Superior temporal gyrus (tissue), 1 donor: Measurements from ENCODE around the gene SHFL.

ENCODE experiments used
- DNase-seq: peaks from one replicate; pipeline ENCODE4 v3.0.0-alpha.2; 2016; ENCODE audit errors: extremely low spot score

SHFL gene

DNA sequence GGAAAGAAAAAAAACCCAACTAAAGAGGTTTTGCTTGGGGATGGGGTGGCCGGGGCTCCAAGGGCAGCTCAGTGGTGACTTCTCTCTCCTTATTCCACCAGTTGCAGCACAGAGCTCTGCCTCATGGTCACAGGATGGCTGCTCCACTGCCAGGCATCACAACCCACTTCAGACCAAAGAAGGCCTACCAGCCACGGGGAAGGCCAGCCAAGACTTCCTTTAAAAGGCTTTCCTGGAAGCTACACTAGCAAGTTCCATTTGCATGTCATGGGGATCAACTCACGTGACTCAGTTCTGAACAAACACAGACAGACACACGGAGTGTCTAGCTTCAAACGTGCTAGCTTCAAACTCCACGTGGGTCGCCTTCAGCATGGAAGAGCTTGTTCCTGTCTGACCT is 46.8 kb downstream of the SHFL start:
- DNase-seq = no peak

DNA sequence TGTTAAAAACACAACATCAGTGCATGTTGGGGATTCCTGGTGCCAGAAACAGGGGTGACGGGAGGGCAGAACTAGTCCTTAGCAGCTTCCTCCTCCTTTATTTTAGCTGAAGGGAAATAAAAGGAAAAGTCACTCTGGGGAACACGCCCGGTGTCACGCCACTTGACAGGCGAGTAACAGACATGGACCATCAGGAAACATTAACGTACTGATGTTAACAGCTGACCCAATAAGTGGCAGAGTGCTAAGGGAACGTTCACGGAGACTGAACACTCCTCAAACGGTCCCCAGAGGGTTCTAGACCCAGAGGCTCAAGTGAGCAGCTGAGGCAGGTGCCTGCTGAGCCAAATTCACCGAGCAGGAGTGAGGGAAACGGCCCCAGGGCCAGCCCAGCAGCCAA is 47.5 kb downstream of the SHFL start:
- DNase-seq = no peak

DNA sequence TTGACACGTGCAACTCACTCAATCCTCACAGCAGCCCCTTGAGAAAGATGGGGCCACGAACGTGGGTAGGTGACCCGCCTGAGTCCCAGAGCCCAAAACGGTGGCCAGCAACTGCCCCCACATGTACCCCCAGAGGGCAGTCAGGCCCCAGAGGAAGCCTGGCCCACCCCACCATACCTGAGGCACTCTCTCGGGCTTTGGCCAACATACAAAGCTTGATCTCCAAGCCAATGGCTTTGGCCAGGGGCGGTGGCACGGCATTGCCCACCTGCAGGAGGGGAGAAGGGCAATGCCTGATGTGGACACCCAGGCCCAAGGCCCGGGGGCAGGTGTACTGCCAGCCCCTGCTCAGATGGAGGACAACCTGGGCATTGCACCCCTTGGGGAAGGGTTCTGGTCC is 47.9 kb downstream of the SHFL start:
- no peak for DNase-seq

DNA sequence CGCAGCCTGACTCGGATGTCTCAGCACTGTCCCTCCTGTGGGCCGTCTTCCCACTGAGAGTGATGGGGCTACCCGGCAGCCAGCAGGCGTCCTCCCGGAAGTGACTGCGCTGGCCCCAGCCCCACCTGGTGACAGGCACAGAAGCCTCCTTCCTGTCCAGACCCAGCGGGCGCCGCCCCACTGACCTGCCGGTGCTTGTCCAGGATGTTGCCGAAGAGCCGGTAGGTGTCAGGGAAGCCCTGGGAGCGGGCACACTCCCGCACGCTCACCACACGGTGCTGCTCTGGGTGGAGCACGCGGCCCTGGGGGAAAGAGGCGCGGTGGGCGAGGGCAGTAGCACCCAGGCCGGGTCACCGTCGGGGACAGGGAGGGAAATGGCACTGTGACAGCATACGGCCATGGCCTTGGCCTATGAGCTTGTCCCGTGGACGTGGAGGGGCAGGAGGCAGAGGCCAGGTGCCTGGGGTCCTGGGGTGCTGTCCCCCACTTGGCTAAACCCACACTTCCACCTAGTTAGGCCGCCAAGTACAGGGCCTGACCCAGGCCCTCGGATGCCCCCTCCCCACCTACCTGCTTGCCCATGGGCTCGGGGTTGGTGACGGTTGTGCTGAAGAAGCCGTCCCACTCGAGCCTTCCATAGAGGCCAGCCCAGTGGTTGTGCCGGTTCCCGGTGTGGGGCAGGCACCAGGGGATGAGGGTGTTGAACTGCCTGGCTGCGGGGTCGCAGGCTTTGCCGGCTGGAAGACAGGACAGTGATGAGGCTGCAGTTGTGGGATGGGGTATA is 49.6 kb downstream of the SHFL start:
- no peak for DNase-seq

DNA sequence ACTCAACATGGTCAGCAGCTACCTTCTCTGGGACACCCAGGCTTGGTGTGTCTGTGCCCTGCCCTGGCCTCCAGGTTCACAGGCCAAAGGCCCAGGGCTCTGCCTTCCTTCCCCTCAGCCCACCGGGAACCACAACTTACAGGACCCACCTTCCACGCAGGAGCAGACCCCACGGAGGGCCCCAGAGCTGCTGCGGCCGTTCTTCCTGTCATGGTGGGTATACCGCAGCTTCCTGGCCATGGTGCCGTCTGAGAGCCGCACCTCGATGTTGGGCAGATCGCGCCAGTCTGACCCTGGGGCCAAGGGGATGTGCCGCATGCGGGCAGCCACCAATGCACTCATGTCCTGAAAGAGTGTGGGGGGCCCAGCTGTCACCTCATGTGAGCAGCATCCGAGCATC is 50.8 kb downstream of the SHFL start:
- no peak for DNase-seq

DNA sequence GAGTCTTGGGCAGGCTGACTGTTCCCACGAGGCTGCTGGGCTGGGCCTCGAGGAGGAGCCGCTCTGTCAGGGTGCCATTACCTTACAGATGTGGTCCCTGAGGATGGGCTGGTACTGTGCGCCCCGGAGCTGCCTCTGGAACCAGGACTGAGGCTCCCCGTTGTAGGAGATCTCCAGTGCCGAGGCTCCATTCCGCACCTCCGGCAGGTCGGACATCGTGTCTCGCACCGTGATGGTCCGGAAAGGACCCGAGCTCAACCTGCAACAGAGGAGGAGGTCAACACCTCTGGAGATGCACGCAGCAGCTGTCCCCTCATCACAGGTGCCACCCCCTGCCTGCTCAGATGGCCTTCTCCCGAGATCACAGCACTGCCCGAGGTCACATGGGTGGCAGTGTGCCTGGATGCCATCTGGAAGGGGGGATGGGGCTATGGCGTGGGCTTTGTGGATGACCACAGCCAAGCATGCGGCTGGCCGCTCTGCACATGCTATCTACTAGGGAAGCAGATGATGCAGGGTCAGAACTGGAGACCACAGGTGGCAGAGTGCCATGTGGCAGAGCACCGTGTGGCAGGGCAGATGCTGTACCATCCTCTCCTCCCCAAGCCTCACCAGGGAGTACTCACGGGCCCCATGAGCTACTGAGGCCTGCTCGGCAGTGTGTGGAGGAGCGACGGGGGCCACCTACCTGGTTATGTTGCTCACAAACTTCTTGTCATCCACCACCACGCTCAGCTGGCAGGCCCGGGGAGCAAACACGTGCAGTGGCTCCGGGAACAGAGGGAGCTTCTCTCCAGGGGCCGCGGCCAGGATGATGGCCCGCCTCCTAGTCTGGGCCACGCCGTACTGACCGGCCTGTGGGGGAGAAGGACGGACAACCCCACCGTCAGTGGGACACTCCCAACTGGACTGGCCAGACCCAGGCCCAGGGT is 51.9 kb downstream of the SHFL start:
- peak; percentile 76 for DNase-seq

DNA sequence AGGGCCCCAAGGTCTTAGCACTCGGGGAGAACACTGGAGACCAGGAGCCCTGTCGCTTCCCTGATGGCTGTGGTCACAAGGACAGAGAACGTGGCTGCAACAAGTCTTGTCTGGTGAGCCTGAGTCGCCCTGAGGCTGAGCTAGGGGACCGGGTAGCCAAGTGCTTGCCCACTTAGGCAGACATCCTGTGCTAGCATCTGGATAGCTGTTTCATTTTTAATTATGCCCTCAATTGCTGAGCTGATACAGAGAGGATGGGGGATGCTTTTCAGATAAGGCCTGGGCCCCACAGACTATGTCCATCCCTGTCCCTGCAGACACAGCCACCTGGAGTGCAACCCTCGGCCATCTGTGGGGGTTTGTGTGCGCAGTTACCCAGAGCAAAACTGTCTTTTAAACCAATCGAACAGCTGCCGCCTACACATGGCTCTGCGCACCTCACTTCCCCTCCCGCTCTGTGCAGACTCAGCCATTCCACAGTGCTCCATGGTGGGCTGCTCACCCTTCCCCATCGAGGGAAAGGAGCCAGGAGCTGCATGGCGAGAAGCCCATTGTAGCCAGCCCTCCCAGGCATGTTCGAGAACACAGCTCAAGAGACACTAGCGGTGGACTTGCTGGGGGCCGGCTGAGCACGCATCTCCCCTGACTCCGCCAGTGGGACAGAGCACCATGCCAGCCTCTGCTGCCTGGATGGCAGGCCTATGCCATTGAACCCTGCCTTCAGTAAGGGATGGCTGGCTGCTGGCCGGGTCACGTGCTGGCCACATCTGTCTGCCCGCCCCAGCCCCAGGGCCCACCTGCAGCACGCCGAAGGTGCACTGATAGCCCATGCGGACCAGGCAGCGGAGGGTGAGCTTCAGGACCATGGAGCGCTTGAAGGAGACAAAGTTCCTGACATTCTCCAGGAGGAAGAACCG is 53.0 kb downstream of the SHFL start:
- no peak for DNase-seq

DNA sequence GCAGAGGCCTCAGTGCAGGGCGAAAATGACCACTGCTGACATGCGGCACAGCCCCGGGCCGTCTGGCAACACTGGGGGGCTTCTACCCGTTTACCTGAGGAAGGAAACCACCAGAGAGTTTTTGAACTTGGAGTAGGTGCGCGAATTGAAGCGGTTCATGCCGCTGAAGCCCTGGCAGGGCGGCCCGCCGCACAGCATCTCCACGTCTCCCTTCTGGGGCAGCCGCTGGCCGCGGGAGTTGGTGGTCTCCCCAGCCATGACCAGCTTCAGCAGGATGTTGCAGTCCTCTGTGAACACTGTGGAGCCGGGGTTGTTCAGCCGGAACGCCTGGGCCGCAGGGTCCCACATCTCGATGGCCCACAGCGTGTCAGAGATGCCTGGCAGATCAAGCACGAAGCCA is 53.8 kb downstream of the SHFL start:
- DNase-seq = no peak

DNA sequence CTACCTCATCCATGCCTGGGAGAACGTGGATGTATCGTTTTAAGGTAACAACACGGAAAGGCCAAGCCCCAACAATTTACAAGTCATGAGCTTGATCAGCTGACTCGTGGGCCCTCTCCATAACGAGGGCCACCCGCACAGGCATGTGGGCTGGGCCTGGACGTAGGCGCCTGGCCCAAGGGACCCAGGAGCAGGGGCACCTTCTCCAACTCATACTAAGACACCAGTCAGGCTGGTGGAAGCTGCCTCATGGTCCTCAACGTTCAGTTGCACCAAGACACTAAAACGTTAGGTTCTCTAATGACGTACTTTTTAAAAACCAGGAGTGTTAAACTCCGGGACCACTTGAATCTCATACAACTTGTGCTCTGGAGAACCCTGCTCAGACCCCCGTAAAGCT is 55.4 kb downstream of the SHFL start:
- DNase-seq = no peak

DNA sequence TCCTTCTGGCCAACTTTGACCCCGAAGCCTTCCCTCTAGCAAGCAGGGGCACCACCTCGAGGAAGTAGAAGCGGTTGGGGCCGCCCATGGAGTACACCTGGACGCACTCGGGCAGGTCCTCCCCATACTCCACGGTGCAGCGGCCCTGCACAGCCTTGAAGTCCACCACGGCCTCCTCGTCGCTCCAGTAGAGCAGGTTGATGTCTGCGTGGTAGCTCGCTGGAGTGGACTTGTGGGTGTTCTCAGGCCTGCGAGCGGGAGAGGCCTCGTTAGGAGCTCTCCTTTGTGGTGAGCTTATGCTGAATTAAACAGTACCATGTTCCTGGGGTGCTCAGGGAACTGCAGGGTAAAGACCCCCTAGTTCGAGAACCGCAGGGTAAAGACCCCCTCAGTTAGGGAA is 55.9 kb downstream of the SHFL start:
- DNase-seq = no peak
